Ovary (tissue), 10 donors: ENCODE results near the gene LTN1. TPM values are rescaled to one million over a fixed set of nuclear protein-coding genes. Genes with fewer than 3 reads are reported as not detected.

Experiments
- DNase-seq, 5 donors: peaks; one replicate each; pipeline ENCODE4 v3.0.0-alpha.2; 2019 to 2020
- H3K27ac ChIP-seq, 2 donors: fragments of 200-600 bp; one replicate each; pipeline versions ENCODE4 v1.5.1 to v1.8.0; 2019 to 2022
- H3K27me3 ChIP-seq: fragments of 200-600 bp; one replicate; pipeline ENCODE4 v1.8.0; 2022
- H3K36me3 ChIP-seq: fragments of 200-600 bp; sonication (generic); one replicate; pipeline ENCODE4 v1.5.1; 2019
- H3K4me1 ChIP-seq: one replicate; pipeline ENCODE4 v1.8.1; 2013; ENCODE audit warnings: mild to moderate bottlenecking, moderate library complexity; ENCODE audit not compliant: insufficient read depth
- H3K4me3 ChIP-seq: fragments of 200-600 bp; sonication (generic); one replicate; pipeline ENCODE4 v1.5.1; 2017
- H3K9me3 ChIP-seq, 2 donors: fragments of 200-600 bp in 1 of 2; sonication (generic) in 1 of 2; one replicate each; pipeline versions ENCODE4 v1.5.1 to v1.8.1; 2013 to 2019; ENCODE audit warnings: mild to moderate bottlenecking in 1 of 2, moderate library complexity in 1 of 2
- EP300 ChIP-seq: sonication (generic); formaldehyde crosslinking; IDR thresholded peaks from one replicate; pipeline ENCODE4 v1.6.1; 2017; ENCODE audit warnings: antibody characterized with exemption
- POLR2A ChIP-seq: fragments of 450-650 bp; IDR thresholded peaks from one replicate; pipeline ENCODE4 v1.6.1; 2017; ENCODE audit warnings: antibody characterized with exemption, mild to moderate bottlenecking, moderate library complexity
- WGBS, 3 donors: extraction: QIAGEN DNeasy Blood & Tissue Kit in 1 of 3; methylation state at CpG; one replicate each; pipeline versions ENCODE4 v1.1.5 to v1.1.7; 2013 to 2017; 5-methylcytosine and 5-hydroxymethylcytosine counted together
- intact Hi-C, 4 donors: fragments of 100-400 bp; cut with DNase I; formaldehyde crosslinking; loops; one replicate each; pipeline versions ENCODE4 v1.11.0 to v1.15.1; 2022 to 2023
- long read RNA-seq, 3 donors: library from polyadenylated mRNA in 2 of 3; unstranded in 2 of 3; transcript quantifications; one replicate each; pipeline ENCODE4 v2.0.0 and lab custom pipeline, GENCODE V29; 2021 to 2026
- polyA plus RNA-seq, 2 donors: library from polyadenylated mRNA; stranded (reverse); fragments of 200-250 nt in 1 of 2; fragments of 350-450 nt in 1 of 2; fragmentation: Illumina TruSeq in 1 of 2; extraction: RNeasy Lipid Tissue Mini Kit (QIAGEN cat#74804) in 1 of 2; gene quantifications; one replicate each; pipeline ENCODE4 v1.2.3, GENCODE V29; 2013 to 2014
- total RNA-seq, 7 donors: library from RNA; depleted of rRNA in 2 of 7; stranded (reverse); fragments of >200 nt in 2 of 7; fragmentation: NEBNext Ultra II Directional in 3 of 7; extraction: Animal tissue kit (Norgen Biotek cat#: 25700) in 3 of 7; gene quantifications; one replicate each; pipeline versions ENCODE4 v1.1.0 to v1.2.4, GENCODE V29; 2016 to 2023
- TF ChIP-seq, protein P1 (sequence below), 3 donors: fragments of 450-650 bp in 2 of 3; fragments of 200-600 bp in 1 of 3; IDR thresholded peaks; one replicate each; pipeline versions ENCODE4 v1.5.1 to v1.8.0; 2016 to 2022; ENCODE audit warnings: antibody characterized with exemption in 3 of 3, mild to moderate bottlenecking in 1 of 3
- donor health status: DM: no; HTN: no; CAD: no; lungs with moderate emphysema.
- donor health status: DM: no; HTN: no; CAD: no.
- donor health status: Bipolar disorder and iron deficiency.
- donor health status: DM: yes; HTN: yes; CAD: no.
- donor health status: DM: no; HTN: no; CAD: no.
- donor health status: DM: yes; HTN: yes; CAD: no.

The LTN1 gene, protein sequence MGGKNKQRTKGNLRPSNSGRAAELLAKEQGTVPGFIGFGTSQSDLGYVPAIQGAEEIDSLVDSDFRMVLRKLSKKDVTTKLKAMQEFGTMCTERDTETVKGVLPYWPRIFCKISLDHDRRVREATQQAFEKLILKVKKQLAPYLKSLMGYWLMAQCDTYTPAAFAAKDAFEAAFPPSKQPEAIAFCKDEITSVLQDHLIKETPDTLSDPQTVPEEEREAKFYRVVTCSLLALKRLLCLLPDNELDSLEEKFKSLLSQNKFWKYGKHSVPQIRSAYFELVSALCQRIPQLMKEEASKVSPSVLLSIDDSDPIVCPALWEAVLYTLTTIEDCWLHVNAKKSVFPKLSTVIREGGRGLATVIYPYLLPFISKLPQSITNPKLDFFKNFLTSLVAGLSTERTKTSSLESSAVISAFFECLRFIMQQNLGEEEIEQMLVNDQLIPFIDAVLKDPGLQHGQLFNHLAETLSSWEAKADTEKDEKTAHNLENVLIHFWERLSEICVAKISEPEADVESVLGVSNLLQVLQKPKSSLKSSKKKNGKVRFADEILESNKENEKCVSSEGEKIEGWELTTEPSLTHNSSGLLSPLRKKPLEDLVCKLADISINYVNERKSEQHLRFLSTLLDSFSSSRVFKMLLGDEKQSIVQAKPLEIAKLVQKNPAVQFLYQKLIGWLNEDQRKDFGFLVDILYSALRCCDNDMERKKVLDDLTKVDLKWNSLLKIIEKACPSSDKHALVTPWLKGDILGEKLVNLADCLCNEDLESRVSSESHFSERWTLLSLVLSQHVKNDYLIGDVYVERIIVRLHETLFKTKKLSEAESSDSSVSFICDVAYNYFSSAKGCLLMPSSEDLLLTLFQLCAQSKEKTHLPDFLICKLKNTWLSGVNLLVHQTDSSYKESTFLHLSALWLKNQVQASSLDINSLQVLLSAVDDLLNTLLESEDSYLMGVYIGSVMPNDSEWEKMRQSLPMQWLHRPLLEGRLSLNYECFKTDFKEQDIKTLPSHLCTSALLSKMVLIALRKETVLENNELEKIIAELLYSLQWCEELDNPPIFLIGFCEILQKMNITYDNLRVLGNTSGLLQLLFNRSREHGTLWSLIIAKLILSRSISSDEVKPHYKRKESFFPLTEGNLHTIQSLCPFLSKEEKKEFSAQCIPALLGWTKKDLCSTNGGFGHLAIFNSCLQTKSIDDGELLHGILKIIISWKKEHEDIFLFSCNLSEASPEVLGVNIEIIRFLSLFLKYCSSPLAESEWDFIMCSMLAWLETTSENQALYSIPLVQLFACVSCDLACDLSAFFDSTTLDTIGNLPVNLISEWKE (N-terminal part only)
- total RNA-seq (10 to 100 TPM; 15.8 to 24.5 (median 18.9) TPM), polyA plus RNA-seq (1 to 10 TPM; 6.3 to 8.0 TPM)
- long read RNA-seq, donor 1, partial matches to known transcripts = 62 of 68 reads
- long read RNA-seq, donor 1, other reads (novel, unspliced or antisense) = 6 of 68 reads
- long read RNA-seq, donor 2, full-length matches to known transcripts = 1 of 1 reads
- long read RNA-seq, donor 2, partial matches to known transcripts = 0 of 1 reads
- long read RNA-seq, donor 2, other reads (novel, unspliced or antisense) = 0 of 1 reads
- long read RNA-seq, donor 3, full-length matches to known transcripts = 8 of 13 reads
- long read RNA-seq, donor 3, partial matches to known transcripts = 2 of 13 reads
- long read RNA-seq, donor 3, other reads (novel, unspliced or antisense) = 3 of 13 reads

DNA sequence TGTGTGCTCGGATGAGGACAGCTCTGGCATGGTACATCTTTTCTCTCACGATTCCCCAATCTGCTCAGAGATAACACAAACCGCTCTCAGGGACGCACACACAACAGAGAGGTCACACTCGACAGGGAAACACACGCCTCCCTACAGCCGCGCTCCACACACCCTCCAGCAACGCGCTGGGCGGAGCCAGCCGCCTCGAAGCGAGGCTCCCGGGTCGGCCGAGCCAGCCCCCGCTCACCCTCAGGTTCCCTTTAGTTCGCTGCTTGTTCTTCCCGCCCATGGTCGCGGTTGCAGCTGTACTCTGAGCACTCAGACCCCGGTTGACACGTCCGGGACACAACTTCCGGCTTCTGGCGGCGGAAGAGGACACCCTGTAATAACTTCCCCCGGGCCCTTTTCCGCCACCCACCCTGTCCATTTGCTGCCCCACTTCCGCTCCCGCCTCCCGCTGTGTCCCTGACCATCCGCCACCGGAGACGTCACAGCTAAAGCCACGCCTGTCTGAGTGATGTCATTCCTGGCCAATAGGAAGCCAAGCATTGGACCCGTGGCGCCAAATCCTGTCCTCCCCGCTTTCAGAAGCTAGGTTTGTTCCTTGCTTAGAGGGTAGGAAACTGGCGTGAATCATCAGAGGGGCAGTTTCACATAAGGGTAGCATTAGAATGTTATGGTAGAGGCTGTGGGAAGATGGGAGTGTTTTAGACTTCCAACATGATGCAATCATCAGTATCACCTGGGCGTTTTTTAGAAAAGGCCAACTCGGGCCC lies at the start of gene LTN1:
Gene LTN1, minus strand, starts transcription at position 352 of the 767 bp plus-strand sequence. Its CDS starts 72 bp downstream, at position 280.
- intact Hi-C loops = no loop called here
- 0 to 1% (median 1%) methylated on average over 43 of the region's 43 CpGs for WGBS, 3 donors
- H3K4me3 ChIP-seq = peak within 1 kb of the TSS; percentile 65
- peak; percentile 28 for TF ChIP-seq POLR2A
- TF ChIP-seq, protein P1, sequence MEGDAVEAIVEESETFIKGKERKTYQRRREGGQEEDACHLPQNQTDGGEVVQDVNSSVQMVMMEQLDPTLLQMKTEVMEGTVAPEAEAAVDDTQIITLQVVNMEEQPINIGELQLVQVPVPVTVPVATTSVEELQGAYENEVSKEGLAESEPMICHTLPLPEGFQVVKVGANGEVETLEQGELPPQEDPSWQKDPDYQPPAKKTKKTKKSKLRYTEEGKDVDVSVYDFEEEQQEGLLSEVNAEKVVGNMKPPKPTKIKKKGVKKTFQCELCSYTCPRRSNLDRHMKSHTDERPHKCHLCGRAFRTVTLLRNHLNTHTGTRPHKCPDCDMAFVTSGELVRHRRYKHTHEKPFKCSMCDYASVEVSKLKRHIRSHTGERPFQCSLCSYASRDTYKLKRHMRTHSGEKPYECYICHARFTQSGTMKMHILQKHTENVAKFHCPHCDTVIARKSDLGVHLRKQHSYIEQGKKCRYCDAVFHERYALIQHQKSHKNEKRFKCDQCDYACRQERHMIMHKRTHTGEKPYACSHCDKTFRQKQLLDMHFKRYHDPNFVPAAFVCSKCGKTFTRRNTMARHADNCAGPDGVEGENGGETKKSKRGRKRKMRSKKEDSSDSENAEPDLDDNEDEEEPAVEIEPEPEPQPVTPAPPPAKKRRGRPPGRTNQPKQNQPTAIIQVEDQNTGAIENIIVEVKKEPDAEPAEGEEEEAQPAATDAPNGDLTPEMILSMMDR (IDR thresholded peaks at IDR 0.05) = no peak
- H3K27me3 ChIP-seq = no peaks in the 10 kb centered on the region
- peaks cover 3% of the 10 kb centered on the region for H3K4me1 ChIP-seq
- H3K27ac ChIP-seq = peak within 1 kb of the TSS; percentile 48 to 75
- H3K9me3 ChIP-seq = no peaks in the 10 kb centered on the region
- DNase-seq = peak; percentile 98 to 99 (median 98)
- no peaks in the 10 kb centered on the region for H3K36me3 ChIP-seq

DNA sequence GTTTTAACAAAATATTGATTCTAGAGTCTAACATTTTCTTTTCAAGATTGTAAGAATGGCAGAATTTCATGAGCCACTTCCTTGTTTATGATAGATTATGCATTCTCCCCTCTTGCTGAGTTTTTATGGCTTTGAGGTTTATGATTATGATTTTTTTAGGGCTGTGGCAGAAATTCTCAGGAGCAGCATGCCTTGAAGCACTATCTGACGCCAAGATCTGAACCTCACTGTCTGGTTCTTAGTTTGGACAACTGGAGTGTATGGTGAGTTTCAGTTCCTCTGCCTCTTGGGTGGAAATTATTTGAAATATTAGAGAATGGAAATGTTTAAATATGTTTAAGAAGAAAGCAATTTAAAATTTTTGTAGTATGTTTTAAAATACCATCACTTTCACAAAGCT lies 42.0 kb upstream of the LTN1 start:
- DNase-seq = no peak
- WGBS, 3 donors = 84 to 91% (median 84%) methylated on average over 1 of the region's 1 CpG
- TF ChIP-seq, protein P1 (IDR thresholded peaks at IDR 0.05) = no peak
- no peak for TF ChIP-seq POLR2A
- TF ChIP-seq EP300 = no peak
- Histone ChIP-seq H3K4me3 (no peak overlapping the region), H3K27me3 (no peaks in the 10 kb centered on the region), H3K27ac (no peak overlapping the region), H3K4me1 (no peaks in the 10 kb centered on the region), H3K9me3 (no peaks in the 10 kb centered on the region), H3K36me3 (no peaks in the 10 kb centered on the region)
- intact Hi-C loops = no loop called here

DNA sequence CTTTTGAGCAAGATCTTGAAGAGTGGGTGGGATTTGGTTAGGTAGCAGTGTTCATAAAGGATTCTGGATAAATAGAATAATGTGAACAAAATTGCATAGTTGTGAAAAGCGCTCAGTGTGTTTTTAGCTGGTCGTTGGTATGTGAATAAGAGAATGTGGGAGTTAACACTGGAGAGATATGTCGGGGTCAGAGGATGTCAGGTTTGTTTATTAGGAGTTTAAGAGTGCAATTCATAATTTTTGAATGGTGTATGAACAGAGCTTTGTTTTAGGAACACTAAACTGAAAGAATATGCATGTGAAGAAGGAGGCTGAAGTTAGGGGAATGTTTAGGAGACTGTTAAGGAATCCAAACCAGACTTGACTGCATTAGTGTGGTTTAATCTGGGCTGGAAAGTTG lies 41.2 kb upstream of the LTN1 start:
- WGBS, 3 donors = 8 to 41% (median 18%) methylated on average over 3 of the region's 3 CpGs
- Histone ChIP-seq H3K9me3 (no peaks in the 10 kb centered on the region), H3K27me3 (no peaks in the 10 kb centered on the region), H3K36me3 (no peaks in the 10 kb centered on the region), H3K4me3 (no peak overlapping the region), H3K27ac (no peak overlapping the region), H3K4me1 (no peaks in the 10 kb centered on the region)
- no peak for DNase-seq
- TF ChIP-seq, protein P1 (IDR thresholded peaks at IDR 0.05) = no peak
- TF ChIP-seq POLR2A = no peak
- TF ChIP-seq EP300 = no peak
- intact Hi-C loops = no loop called here
